Smooth muscle cell of the coronary artery (primary cell): ENCODE results near the gene BCCIP. TPM values are rescaled to one million over a fixed set of nuclear protein-coding genes. Genes with fewer than 3 reads are reported as not detected.

ENCODE experiments used
- total RNA-seq: library from RNA; depleted of rRNA; stranded (reverse); fragments of >200 nt; gene quantifications from 2 replicates; pipeline ENCODE4 v1.2.3, GENCODE V29; 2014; ENCODE audit warnings: low replicate concordance

Gene BCCIP
- 36.2 and 44.6 TPM in 2 replicates for total RNA-seq

GRCh38 chr10:125822878-125823662 is at the start of gene BCCIP, which contains the start of gene UROS:
BCCIP (plus strand) TSS chr10:125823546; CDS start chr10:125823558, 12 bp downstream.
UROS (minus strand) TSS chr10:125823258; CDS start chr10:125816499, 6,759 bp downstream.

GRCh38 chr10:125775491-125776106 is 47.7 kb upstream of the BCCIP start, which contains the start of gene MMP21:
MMP21 (minus strand) TSS chr10:125775821; CDS start chr10:125775821, 0 bp downstream.

GRCh38 chr10:125881192-125881591 is 57.8 kb downstream of the BCCIP start, which contains the start of gene DHX32:
DHX32 (minus strand) TSS chr10:125881292; CDS start chr10:125880824, 468 bp downstream.

Other genes with a start within 250 kb of the BCCIP start
- not detected in 2 replicates for gene TEX36, start 140.4 kb upstream of the BCCIP start, total RNA-seq
- gene EDRF1, start 103.8 kb upstream of the BCCIP start, total RNA-seq, result 14.5 and 15.1 TPM in 2 replicates
- gene MMP21, start 47.7 kb upstream of the BCCIP start, total RNA-seq, result 0.30 TPM in 1 of 2 replicates, not detected in the other
- gene UROS, start 288 bp upstream of the BCCIP start, total RNA-seq, result 30.8 and 74.2 TPM in 2 replicates
- gene DHX32, start 57.7 kb downstream of the BCCIP start, total RNA-seq, result 26.4 and 29.2 TPM in 2 replicates
- gene FANK1, start 73.0 kb downstream of the BCCIP start, total RNA-seq, result 5.2 and 13.9 TPM in 2 replicates